Measurements from ENCODE around the gene CHD3. TPM values are rescaled to one million over a fixed set of nuclear protein-coding genes. Genes with fewer than 3 reads are reported as not detected.

The CHD3 gene
- total RNA-seq, 1 experiment from 2014 or later: 27.9 TPM

DNA sequence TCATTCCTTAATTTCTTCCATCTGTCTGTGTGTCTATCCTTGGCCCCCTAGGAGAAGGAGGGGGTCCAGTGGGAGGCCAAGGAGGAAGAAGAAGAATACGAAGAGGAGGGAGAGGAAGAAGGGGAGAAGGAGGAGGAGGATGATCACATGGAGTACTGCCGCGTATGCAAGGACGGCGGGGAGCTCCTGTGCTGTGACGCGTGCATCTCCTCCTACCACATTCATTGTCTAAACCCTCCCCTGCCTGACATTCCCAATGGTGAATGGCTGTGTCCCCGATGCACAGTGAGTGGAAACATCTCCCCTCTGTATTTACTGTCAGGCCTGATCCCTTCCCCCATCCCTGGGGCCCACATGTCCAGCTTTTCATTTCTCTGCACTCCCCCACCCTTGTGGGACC, 6.3 kb downstream of the CHD3 start:
- no TSS peak for BruUV-seq (replicated peaks)
- no peaks in the 10 kb centered on the region for H3K9me3 Mint-ChIP-seq (ENCODE audit: unreplicated experiment)
- no peak for DNase-seq
- peaks cover 6% of the 10 kb centered on the region for H3K4me1 Mint-ChIP-seq (ENCODE audit: low read depth, unreplicated experiment)
- Histone ChIP-seq H3K9me3 (no peaks in the 10 kb centered on the region), H3K27me3 (replicated peaks; ENCODE audit: control insufficient read depth, insufficient read depth, low read length) (no peaks in the 10 kb centered on the region), H3K4me3 (ENCODE audit: low read depth, low read length) (no peak overlapping the region), H3K4me1 (no peaks in the 10 kb centered on the region), H3K36me3 (ENCODE audit: control insufficient read depth, insufficient read depth, low read length) (no peaks in the 10 kb centered on the region; the same call in 1 of the 2 replicates)
- H3K27ac Mint-ChIP-seq (ENCODE audit: unreplicated experiment): no peak overlapping the region
- ChIA-PET POLR2A (no interaction called here), CTCF (no interaction called here)
- H3K27me3 Mint-ChIP-seq (ENCODE audit: insufficient read depth, unreplicated experiment): no peaks in the 10 kb centered on the region
- peaks cover 23% of the 10 kb centered on the region for H3K36me3 Mint-ChIP-seq (ENCODE audit: insufficient read depth, unreplicated experiment)
- no peak overlapping the region for H3K4me3 Mint-ChIP-seq (ENCODE audit: unreplicated experiment)
- intact Hi-C loops (cut with micrococcal nuclease; ENCODE audit: unreplicated experiment): loop anchor here (5.0 kb wide), 1 partner anchor 73 kb away; no protein-coding TSS in a partner anchor
- TF ChIP-seq CTCF (IDR thresholded peaks at IDR 0.05; ENCODE audit: insufficient read depth in 1 of 2, low read depth in 1 of 2, low read length in 1 of 2, severe bottlenecking in 1 of 2, unreplicated experiment in 1 of 2): no peak

GRCh38 chr17:7897090-7897489, 8.5 kb downstream of the CHD3 start:
- no peak overlapping the region for H3K27ac Mint-ChIP-seq (ENCODE audit: unreplicated experiment)
- H3K36me3 Mint-ChIP-seq (ENCODE audit: insufficient read depth, unreplicated experiment): peaks cover 29% of the 10 kb centered on the region
- no peaks in the 10 kb centered on the region for H3K27me3 Mint-ChIP-seq (ENCODE audit: insufficient read depth, unreplicated experiment)
- TF ChIP-seq CTCF (IDR thresholded peaks at IDR 0.05; ENCODE audit: insufficient read depth in 1 of 2, low read depth in 1 of 2, low read length in 1 of 2, severe bottlenecking in 1 of 2, unreplicated experiment in 1 of 2): no peak
- Histone ChIP-seq H3K9me3 (no peaks in the 10 kb centered on the region), H3K4me1 (no peaks in the 10 kb centered on the region), H3K36me3 (ENCODE audit: control insufficient read depth, insufficient read depth, low read length) (no peaks in the 10 kb centered on the region; the same call in 1 of the 2 replicates), H3K27me3 (replicated peaks; ENCODE audit: control insufficient read depth, insufficient read depth, low read length) (no peaks in the 10 kb centered on the region), H3K4me3 (ENCODE audit: low read depth, low read length) (no peak overlapping the region)
- peaks cover 6% of the 10 kb centered on the region for H3K4me1 Mint-ChIP-seq (ENCODE audit: low read depth, unreplicated experiment)
- DNase-seq: no peak
- ChIA-PET POLR2A (no interaction called here), CTCF (interaction anchor here (1.8 kb wide), 1 partner anchor 34 kb away, joined by 8 read pairs; no protein-coding TSS in a partner anchor)
- no peak overlapping the region for H3K4me3 Mint-ChIP-seq (ENCODE audit: unreplicated experiment)
- intact Hi-C loops (cut with micrococcal nuclease; ENCODE audit: unreplicated experiment): loop anchor here (1.0 to 5.0 kb wide), 2 partner anchors 34 to 75 kb away; no protein-coding TSS in a partner anchor
- no TSS peak for BruUV-seq (replicated peaks)
- H3K9me3 Mint-ChIP-seq (ENCODE audit: unreplicated experiment): no peaks in the 10 kb centered on the region

DNA sequence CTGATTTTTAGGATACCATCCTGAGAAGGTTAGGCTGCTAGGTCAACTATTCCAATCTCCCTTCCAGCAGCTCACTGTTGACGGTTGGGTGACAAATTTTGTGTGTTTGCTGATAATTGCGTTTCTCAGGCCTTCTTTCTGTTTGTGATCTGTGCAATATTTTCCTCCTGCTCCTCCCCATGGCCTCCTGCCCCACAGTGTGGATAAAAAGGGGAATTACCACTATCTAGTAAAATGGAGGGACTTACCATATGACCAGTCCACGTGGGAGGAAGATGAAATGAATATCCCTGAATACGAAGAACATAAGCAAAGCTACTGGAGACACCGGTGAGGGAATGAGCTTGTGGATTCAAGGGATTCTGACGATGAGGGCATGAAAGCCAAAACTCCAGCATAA, 9.2 kb downstream of the CHD3 start:
- no peak overlapping the region for H3K4me3 Mint-ChIP-seq (ENCODE audit: unreplicated experiment)
- Histone ChIP-seq H3K9me3 (no peaks in the 10 kb centered on the region), H3K27me3 (replicated peaks; ENCODE audit: control insufficient read depth, insufficient read depth, low read length) (no peaks in the 10 kb centered on the region), H3K4me1 (no peaks in the 10 kb centered on the region), H3K4me3 (ENCODE audit: low read depth, low read length) (no peak overlapping the region), H3K36me3 (ENCODE audit: control insufficient read depth, insufficient read depth, low read length) (no peaks in the 10 kb centered on the region; the same call in 1 of the 2 replicates)
- peak in 1 of 2 experiments; percentile 48 for TF ChIP-seq CTCF (IDR thresholded peaks at IDR 0.05; ENCODE audit: insufficient read depth in 1 of 2, low read depth in 1 of 2, low read length in 1 of 2, severe bottlenecking in 1 of 2, unreplicated experiment in 1 of 2)
- peak overlapping the region; percentile 53 for H3K27ac Mint-ChIP-seq (ENCODE audit: unreplicated experiment)
- peaks cover 29% of the 10 kb centered on the region for H3K36me3 Mint-ChIP-seq (ENCODE audit: insufficient read depth, unreplicated experiment)
- peak in 1 of 2 experiments; percentile 47 for DNase-seq
- no TSS peak for BruUV-seq (replicated peaks)
- intact Hi-C loops (cut with micrococcal nuclease; ENCODE audit: unreplicated experiment): loop anchor here (1.0 to 5.0 kb wide), 2 partner anchors 34 to 75 kb away; no protein-coding TSS in a partner anchor
- CTCF ChIA-PET: interaction anchor here (1.0 to 1.8 kb wide), 2 partner anchors 35 to 75 kb away, joined by 3 to 8 read pairs; no protein-coding TSS in a partner anchor
- no peaks in the 10 kb centered on the region for H3K27me3 Mint-ChIP-seq (ENCODE audit: insufficient read depth, unreplicated experiment)
- no peaks in the 10 kb centered on the region for H3K9me3 Mint-ChIP-seq (ENCODE audit: unreplicated experiment)
- peaks cover 6% of the 10 kb centered on the region for H3K4me1 Mint-ChIP-seq (ENCODE audit: low read depth, unreplicated experiment)
- POLR2A ChIA-PET: no interaction called here

Measured in Caco-2 (cell line).